GM21367 (cell line): ENCODE results near the gene SLC25A4.
A peak's percentile ranks its signal among the peaks of the same experiment; 100 is the strongest.
"Not testable (repeated sequence)": the region's sequence is repeated elsewhere in the genome, so short reads cannot be mapped to it uniquely, and the experiment has no call there.

ENCODE experiments used
- ATAC-seq: cut with Tn5 transposase; IDR thresholded peaks from one replicate; pipeline ENCODE4 v1.9.1; 2021; ENCODE audit not compliant: unreplicated experiment

The SLC25A4 gene

DNA sequence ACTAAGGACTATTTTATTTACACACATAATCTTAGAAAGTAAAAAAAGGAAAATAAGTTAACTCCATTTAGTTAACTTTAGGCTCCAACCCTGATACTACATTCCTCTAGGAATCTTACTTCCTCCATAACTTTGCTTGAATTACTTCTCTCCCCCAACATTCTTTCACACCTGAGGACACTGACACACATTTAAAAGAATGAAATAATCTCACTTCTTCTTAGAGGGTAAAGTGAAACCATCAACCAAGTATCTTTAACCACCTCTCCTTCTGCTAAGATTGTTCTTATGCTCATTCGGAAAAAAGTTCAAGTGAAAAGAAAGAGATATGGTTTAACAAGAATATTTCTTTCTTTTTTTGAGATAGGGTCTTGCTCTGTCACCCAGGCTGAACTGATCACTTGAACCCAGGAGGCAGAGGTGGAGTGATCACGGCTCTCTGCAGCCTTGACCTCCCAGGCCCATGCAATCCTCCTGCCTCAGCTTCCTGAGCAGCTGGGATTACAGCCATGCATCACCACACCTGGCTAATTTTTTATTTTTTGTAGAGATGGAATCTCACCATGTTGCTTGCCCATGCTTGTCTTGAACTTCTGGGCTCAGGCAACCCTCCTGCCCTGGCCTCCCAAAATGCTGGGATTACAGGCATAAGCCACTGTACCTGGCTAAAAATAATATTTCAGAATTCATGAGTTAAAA is 28.5 kb downstream of the SLC25A4 start:
- peak; percentile 83 for ATAC-seq

DNA sequence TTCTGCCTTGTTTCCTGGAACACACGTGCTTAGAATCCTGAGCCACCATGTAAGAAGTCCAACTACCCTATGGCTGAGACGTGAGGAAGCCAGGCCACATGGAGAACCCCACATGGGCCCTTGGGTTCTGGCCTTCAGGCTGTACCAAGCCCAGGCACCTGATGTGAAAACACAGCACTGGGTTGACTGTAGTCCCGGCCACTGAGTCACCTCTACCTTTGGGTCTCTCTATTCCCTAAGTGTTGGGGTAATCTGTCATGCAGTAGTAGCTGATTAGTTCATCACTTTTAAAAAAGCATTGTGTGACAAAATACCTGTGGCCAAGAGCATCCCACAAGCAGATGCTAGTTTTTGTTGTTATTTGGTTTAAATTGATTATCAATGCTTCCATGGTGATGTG is 36.4 kb downstream of the SLC25A4 start:
- ATAC-seq: no peak

DNA sequence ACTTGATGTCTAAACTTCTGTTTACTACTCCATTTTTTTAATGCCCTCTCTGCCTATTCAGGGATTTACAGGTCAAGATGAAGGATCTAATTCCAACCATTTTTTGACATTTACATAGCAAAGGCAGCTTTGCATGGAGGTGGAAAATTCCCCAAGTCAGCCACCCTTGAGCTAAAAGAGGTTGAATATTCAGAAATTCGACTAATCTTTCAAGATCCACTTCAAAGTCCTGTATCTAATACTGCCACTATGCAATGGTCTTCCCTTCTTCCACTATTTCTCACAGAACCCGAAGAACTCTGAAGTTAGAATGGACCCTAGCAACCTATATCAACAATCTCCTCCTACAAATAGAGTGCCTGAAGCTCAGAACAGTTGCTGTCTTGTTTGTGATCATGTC is 39.2 kb downstream of the SLC25A4 start:
- no peak for ATAC-seq

DNA sequence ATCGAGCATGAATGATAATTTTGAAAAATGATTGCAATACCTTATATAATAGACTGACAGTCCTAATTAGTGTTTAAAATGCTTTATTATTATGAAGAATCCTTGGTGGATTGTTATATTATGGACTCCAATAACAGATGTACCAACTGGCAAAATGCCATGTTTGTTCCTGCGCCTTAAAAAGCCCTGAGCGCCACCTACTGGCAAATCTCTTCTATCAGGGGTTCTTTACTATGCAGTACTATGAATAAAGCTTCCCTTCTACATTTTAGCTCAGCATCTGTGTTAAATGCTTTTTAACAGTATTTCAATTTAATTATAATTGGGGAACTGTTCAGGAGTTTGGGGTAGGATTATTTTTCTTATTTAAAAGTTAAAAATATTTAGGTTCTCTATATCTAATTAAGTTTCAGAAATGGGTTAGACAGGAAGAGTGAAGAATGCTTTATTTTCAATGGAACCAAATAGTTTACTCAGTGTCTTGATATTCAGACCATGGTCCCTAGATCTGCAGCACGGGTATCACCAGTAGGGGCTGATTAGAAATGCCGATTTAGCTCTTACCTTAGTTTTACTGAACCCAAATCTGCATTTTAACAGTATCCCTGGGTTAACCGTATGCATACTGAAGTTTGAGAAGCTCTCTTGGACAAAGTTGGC is 40.7 kb downstream of the SLC25A4 start:
- peak; percentile 69 for ATAC-seq

DNA sequence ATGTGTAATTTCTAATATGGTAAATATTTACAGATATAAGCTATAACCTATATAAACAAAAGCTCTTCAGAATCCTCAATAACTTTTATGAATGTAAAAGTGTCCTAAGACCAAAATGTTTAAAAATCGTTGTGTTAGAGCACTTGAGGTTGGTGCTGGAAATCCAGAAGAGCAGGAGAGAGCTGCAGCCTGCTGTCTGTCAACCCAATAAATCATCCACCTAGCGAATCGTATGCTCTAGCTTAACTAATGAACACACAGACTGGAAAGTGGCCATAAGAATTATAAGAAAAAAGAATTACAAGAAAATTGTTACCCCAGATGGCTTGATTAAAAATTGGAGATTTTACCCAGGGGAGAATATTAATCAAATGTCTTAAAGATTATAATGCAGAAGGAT is 43.7 kb downstream of the SLC25A4 start:
- no peak for ATAC-seq

DNA sequence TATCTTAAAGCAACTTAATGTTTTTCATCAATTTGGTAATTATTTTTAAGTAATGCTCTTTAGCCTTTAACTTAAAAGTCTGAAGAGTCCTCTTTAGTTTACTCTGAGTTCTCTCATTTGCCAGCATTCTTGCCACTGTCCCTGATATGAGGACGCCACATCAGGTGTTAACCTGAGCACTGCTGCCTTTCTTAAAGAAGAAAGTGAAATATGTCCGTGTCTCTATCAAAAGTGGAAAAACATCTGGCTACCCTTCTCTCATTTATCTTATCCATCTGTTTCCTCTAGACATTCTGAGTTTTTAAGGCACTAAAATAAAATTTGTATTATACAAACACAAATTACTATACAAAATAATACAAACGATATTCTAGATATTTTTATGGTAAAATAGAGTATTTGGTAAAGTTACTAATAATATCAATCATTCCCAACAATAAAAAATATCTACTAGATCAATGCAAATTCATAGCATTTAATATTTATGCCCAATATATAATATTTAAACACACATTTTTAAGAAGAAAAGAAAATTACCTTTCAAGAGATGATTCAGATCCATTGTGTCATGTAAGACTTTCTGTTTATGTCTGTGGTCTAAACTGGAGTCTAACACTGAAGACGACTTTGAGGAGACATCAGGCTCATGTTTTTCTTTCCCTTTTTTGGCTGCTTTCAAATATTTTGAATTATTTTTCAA is 46.7 kb downstream of the SLC25A4 start:
- ATAC-seq: no peak

DNA sequence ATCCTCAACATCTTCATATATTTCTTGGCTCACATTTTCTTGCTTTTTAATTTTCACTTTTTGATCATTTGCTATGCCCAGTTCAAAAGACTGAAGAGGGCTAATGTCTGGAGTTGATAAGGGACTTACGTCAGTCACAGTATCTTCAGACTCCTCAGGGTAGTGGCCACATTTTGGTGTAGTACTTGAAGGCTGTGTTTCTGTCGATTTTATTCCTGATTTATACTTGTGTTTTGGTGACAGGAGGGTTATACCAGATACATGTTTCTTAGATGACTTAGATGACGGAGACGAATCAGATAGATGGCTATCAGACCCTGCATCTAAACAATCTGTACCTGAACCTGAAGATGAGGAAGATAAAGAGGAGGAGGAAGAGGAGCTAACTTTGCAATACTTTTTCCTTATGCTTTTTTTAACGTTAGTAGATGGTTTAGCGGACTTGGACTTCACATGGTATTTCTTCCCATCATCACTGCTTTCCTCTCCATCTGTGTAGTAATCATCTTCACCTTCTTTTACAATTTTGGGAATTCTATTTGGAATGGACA is 47.3 kb downstream of the SLC25A4 start:
- no peak for ATAC-seq

DNA sequence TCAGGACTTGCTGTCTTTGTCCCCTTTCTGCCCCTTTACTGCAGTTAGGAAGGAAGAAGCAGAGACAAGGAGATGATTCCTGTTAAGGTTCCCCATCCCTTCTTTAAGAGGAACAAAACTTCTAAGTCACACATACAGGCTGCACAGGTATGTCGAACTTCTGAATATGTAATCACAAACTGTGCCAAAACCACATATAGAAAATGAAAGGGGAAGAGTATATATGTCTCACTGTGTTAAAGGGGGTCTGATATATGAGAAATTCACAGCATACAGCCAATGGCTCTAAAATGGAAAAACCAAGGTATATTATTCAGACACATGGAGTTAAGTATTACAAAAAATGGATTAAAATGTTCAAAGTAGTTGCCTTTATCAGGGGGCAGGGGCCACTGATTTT is 49.0 kb downstream of the SLC25A4 start:
- peak; percentile 88 for ATAC-seq

DNA sequence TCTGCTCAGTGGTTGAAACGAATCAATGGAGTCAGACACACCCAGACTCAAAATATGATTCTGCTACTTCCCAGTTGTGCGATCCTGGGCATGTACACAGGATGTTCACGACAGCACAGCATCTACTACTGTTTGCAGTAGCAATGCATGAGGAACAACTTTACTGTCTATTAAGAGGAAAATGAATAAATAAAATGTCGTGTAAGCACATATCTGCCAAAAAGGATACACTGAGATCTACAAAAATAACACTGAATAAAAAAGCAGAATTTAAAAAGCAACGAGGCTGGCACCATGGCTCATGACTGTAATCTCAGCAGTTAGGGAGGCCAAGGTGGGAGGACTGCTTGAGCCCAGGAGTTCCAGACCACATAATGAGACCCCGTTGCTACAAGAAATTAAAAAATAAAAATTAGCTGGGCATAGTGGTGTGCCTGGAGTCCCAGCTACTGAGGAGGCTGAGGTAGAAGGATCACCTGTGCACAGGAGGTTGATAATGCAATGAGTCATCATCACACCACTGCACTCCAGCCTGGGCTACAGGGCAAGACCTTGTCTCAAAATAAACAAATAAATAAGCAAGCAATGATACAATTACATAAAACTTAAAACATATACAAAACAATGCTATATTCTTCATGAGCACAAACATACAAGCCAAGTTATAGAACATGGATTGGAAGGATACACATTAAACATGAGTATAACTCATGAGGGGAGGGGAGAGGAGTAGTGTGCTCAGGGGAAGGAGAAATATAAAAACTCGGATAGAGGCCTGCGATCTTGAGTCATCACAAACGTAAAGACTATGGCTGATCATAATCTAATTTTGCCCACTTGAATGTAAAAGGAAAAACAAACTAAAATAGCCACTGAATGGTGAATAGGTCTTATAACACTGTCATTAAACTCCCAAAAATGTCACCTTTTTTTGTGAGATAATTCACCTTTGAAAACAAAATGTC is 52.1 kb downstream of the SLC25A4 start:
- no peak for ATAC-seq

DNA sequence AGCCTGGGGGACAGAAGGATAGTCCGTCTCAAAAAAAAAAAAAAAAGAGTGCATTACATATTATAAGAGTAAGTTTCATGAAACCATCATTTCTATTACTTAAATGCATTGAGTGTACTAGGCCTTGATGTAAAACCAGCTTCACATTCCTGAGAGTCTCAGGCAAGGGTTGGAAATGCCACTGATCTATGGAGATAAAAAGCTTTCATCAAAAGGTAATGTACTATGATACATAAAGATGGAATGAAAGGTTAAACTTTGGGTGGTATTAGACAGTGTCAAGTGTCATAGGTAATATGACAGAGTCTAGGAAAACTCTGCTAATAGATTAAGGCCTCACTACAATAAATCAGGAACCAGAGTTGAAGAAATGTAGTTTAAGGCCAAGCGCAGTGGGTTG is 53.4 kb downstream of the SLC25A4 start:
- no peak for ATAC-seq

DNA sequence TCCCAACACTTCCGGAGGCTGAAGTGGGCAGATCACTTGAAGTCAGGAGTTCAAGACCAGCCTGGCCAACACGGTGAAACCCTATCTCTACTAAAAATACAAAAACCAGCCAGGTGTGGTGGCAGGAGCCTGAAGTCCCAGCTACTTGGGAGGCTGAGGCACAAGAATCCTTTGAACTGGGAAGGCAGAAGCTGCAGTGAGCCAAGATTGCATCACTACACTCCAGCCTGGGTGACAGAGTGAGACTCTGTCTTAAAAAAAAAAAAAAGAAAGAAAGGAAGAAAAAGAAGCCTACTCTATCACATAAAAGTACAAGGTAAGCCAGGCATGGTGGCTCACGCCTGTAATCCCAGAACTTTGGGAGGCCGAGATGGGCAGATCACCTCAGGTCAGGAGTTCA is 55.1 kb downstream of the SLC25A4 start:
- ATAC-seq: not testable (repeated sequence)
